ENCODE results near the gene EXOC3.
"Not testable (repeated sequence)": the region's sequence is repeated elsewhere in the genome, so short reads cannot be mapped to it uniquely, and the experiment has no call there.

The EXOC3 gene

GRCh38 chr5:407801-408268, 35.1 kb upstream of the EXOC3 start:
- no peak for DNase-seq

DNA sequence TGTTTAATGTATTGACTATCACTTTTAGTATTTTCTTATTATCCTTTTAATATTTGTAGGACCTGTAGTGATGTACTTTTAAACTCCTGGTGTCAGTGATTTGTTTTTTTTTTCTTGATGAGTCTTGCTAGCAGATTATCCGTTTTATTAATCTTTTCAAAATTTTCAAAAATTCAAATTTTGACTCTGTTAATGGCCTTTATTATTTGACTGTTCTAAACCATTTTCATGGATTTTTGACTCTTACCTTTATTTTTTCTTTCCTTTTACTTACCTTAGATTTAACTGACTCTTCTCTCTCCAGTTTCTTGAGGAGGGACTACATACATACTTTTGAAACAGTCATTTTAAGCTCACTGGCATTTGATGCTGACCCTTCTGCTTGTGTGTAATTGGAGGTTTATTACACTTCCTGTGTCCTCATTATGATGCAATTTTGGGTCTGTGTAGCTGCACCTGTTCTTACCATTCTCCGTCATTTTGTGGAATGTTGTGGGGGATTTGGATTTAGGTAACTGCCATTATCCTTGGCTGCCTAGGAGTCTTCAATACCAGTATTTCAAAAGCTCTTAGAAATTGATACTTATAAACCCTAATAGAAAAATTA, 32.0 kb upstream of the EXOC3 start:
- DNase-seq, result no peak

DNA sequence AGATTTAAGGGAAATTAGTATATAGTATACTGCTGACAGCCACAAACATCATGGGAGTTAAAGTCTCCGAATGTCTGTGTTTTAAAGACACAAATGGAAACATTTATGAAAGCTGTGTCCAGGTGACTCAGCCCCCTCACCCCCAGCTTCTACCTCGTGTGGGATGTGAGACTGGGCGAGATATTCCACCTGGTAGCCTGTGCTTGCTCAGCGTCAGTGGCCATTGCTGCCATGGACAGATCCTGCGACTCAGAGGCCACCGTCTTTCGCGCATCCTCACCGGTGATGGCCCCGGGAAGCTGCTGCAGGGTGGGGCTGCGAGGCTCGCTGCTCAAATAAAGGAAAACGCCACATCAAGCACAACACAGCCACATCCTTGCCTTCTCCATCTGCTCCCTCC, 31.2 kb upstream of the EXOC3 start:
- DNase-seq, result peak; percentile 56 to 62

- not testable (repeated sequence) for DNase-seq
These were observed 27.7 kb upstream of the EXOC3 start for GRCh38 chr5:414991-415927.

GRCh38 chr5:415928-416635, 26.9 kb upstream of the EXOC3 start:
- no peak for DNase-seq

- no peak for DNase-seq
These were observed 26.4 kb upstream of the EXOC3 start for GRCh38 chr5:416636-416960.

DNA sequence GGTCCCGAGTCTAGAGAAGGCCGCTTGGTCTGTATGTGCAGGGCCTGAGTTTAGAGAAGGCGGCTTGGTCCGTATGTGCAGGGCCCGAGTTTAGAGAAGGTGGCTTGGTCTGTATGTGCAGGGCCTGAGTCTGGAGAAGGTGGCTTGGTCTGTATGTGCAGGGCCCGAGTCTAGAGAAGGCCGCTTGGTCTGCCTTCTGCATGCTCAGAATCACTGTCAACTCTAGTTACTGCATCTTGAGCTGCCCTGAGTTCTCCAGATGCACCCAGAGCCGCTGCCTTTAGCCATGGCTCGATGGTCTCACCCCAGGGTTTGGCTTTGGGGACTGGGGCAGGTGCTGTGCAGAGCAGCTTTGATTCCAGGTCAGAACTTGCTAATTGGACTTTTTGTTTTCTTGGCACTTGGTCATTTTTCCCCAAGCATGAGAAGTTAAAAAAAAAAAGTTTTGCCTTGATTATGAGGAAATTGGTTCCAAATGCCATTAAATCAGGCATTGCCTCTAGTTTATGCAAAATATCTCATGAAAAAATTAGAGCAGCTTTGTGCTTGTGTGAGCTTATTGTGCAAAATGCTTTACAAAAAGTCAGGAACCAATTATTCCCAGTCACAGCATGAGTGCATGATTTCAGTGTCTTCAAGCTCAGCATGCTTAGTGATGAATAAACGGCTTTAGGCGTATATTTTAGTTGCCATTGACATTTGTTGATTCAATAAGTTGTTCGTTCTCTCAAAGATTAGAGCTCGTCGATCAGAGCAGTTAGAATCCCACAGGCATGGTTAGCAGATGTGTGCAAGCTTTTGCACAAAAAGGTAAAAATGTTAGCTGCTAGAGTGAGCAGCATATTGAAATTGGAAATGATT, 25.4 kb upstream of the EXOC3 start:
- DNase-seq, result no peak

GRCh38 chr5:418162-419121, 24.5 kb upstream of the EXOC3 start:
- no peak for DNase-seq

- DNase-seq, result no peak
These were observed 23.0 kb upstream of the EXOC3 start for GRCh38 chr5:419970-420369.

DNA sequence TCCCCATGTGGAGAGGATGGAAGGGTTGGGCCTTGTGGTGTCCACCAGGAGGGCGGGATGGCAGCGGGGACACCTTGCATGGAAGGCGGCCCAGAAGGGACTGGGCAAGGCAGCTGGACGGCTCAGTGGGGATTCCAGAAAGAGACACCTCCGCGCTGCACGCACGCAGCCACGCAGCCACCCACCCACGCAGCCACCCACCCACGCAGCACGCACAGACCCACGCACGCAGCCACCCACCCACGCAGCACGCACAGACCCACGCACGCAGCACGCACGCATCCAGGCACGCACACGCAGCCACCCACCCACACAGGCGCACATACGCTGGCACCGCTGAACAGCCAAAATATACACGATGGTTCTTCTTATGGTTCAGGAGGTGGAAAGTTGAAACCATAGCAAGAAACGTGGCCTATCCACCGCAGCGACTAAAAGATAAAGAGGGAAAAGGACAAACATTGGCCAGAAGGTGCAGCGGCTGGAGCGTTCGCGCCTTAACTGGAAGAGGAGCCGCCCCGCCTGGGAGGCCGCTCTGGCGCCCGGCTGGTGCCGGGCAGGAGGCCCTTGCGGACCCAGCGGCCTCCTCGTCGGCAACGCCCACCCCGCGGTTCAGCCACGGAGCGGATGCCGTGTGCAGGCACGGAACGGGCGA, 22.2 kb upstream of the EXOC3 start:
- DNase-seq, result no peak

GRCh38 chr5:421287-421880, 21.6 kb upstream of the EXOC3 start:
- DNase-seq, result no peak

DNA sequence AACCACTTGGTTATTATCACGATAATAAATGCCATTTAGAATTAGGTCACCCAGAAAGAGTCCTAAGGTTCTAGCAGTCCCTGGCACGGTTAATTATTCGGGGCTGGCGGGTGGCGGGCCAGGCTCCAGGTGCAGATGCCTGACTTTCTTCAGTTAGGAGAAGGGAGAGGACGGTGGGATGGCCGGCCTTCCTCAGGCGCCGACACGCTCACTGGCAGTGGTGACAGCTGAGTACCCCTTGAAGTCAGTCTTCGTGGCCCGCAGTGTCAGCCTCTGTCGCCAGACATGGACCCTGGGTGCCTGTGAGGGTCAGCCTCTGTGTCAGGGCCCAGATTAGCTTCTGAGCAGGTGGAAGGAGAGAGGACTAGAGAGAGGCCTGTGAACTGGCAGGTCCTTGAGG, 21.1 kb upstream of the EXOC3 start:
- DNase-seq, result no peak

DNA sequence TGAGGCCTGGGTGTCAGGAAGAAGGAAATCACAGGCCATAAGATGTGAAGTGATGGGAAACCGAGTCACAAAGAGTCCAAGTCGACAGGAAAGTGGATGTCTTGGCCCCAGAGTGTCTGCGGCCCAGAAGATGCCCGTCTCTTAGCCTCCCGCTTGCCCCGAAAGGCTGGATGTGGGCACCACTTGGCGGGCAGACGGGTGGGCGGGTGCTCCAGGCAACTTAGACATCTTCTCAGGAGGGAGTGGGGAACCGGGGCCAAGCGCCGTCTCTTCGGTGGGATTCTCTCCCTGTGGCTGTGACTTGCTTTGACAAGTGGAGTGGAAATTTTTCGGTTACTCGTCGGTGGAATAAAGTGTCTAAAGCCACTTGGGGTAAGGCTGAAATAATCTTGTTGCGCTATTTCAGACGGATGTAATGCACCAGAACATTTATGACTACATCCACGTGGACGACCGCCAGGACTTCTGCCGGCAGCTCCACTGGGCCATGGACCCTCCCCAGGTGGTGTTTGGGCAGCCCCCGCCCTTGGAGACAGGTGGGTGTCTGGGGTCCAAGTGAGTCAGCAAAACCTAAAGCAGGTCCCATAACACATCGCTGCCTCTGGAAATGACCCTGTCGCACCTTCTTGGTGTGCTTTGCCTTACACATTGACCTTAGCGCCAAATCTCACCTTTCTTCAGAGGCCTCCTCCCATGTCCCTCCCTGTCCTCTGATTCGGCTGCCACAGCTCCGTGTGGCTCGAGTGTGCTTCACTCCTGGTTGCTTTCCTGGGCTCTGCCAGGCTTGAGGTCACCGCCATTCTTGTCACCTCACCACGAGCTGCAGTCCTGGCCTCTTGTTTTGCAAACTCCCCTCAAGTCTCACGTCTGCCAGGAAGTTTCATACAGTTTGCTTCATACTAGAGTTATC, 20.4 kb upstream of the EXOC3 start:
- DNase-seq, result no peak

- no peak for DNase-seq
These were observed 19.8 kb upstream of the EXOC3 start for GRCh38 chr5:423233-423565.

DNA sequence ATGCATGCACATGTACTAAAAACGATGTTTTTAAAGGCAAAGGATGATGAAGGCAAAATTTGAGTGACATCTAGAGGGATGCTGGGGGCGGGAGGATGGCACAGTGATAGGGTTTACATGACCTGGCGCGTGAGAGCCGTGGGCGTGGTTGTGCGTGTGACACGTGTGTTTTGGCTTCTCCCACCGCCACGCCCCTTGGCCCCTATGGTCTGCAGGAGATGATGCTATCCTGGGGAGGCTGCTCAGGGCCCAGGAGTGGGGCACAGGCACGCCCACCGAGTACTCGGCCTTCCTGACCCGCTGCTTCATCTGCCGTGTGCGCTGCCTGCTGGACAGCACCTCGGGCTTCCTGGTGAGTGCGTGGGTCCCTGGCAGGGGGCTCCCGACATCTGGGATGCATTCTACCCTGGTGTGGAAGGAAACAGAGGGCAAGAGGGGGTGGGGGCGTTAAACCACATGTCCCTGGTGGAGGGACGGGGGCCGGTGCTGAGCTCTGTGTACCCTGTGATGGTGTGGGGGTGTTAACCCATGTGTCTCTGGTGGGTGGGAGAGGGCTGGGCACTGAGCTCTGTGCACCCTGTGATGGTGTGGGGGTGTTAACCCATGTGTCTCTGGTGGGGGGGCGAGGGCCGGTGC, 19.2 kb upstream of the EXOC3 start:
- DNase-seq, result no peak

DNA sequence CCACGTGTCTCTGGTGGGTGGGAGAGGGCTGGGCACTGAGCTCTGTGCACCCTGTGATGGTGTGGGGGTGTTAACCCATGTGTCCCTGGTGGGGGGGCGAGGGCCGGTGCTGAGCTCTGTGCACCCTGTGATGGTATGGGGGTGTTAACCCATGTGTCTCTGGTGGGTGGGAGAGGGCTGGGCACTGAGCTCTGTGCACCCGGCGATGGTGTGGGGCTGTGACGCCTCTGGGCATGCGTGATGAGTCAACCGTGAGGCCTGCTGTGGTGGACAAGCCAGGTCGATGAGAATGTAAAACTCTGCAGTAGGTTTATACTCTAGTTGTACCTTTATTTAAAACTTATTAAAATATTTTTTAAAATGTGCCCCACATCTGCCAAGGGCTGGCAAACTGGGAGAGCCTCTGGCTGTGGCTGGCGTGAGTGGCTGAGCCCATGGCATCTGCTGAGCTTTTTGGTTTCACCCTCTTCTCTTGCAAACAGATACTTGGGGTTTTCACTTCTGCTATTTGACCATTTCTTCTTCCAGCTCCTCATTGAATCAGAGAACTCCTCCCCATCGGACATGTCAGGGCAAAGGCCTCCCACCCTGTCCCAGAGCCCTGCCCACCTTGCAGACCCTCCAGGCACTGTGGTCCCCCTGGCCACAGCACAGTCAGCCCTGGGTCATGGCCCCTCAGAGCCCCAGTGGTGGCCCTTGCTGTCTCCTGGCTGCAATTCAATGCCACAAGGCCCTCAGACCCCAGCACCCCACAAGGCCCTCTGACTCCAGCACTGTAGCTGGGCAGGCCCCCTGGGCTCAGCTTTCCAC, 18.5 kb upstream of the EXOC3 start:
- DNase-seq, result no peak

- DNase-seq, result peak; percentile 17 to 28
These were observed 17.3 kb upstream of the EXOC3 start for GRCh38 chr5:425714-426113.

GRCh38 chr5:426392-426976, 16.5 kb upstream of the EXOC3 start:
- no peak for DNase-seq

All from activated CD4-positive, alpha-beta T cell treated with anti-CD3 and anti-CD28 coated beads, Interleukin-2, amount 50 U/mL, for 48 hours (primary cell).